ENCODE measurements around the gene OR52L1. TPM values are rescaled to one million over a fixed set of nuclear protein-coding genes. Genes with fewer than 3 reads are reported as not detected.

The OR52L1 gene
- not detected for total RNA-seq

DNA sequence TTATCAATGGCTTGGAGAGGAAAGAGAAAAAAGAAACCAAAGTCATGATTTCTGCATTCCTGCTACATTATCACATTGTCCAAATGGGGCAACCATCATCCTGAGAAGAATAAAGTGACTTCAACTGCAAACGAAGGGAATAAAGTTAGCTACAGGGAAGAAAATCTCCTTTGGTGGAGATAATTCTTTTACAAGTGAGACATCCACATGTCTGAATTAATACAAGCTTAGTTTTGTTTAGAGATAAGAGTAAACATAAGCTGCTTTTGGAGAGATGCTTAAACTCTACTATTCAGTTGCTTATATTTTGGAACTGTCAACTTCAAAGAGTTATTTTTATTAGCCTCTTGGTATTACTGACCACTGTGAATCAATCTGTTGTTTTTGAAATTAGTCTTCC is at the start of gene OR52L1:
TSS of gene OR52L1 (minus strand) at position 101 of the 400 bp plus-strand sequence. CDS start at position 46, 55 bp downstream.
- H3K4me1 Mint-ChIP-seq: no peaks in the 10 kb centered on the region
- H3K4me3 Mint-ChIP-seq: no peak within 1 kb of the TSS

DNA sequence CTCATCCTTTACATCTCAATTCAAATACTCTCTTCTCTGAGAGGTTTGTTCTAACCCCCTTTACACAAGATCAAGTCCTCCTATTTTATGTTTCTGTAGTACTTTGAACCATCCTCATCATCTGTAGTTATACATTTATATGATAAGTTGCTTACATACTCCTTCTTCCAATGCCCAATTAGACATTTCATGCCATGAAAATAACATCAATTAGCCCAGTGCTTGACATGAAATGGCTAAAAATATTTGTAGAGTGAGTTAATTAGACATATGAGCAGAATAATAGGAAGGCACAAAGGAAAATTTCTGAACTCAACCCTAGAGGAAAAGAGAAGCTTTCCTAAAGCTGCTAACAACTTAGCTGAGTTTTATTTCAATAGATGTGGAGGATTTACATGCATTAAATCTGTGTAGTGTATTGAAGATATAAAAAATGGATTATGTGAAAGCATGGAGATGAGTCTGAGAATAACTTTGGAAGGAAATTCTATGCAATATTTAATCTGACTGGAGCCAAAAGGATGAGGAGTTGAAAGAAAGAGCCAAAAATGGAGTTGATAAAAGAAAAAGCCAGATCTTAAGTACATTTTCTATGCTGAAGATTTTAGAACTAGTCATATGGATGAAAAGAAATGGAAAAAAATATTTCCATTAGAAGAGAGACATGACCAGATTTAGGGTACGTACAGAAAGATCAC is 44.1 kb upstream of the OR52L1 start, which contains the start of gene OR56A1:
TSS of gene OR56A1 (minus strand) at position 51 of the 698 bp plus-strand sequence. CDS start 3,066 bp downstream, outside the sequence.
- Mint-ChIP-seq H3K9me3 (no peaks in the 10 kb centered on the region), H3K36me3 (ENCODE audit: low read depth) (no peaks in the 10 kb centered on the region), H3K4me1 (no peaks in the 10 kb centered on the region), H3K4me3 (no peak within 1 kb of the TSS), H3K27me3 (peaks cover 7% of the 10 kb centered on the region), H3K27ac (no peak within 1 kb of the TSS)
- ChIA-PET CTCF (no interaction called here), POLR2A (no interaction called here)
- no peak for DNase-seq

More for the DNA sequence above, at the start of gene OR52L1:
- H3K27me3 Mint-ChIP-seq: peaks cover 9% of the 10 kb centered on the region
- no peaks in the 10 kb centered on the region for H3K36me3 Mint-ChIP-seq (ENCODE audit: low read depth)
- no peak for DNase-seq
- no peak within 1 kb of the TSS for H3K27ac Mint-ChIP-seq
- ChIA-PET CTCF (no interaction called here), POLR2A (no interaction called here)
- no peaks in the 10 kb centered on the region for H3K9me3 Mint-ChIP-seq

DNA sequence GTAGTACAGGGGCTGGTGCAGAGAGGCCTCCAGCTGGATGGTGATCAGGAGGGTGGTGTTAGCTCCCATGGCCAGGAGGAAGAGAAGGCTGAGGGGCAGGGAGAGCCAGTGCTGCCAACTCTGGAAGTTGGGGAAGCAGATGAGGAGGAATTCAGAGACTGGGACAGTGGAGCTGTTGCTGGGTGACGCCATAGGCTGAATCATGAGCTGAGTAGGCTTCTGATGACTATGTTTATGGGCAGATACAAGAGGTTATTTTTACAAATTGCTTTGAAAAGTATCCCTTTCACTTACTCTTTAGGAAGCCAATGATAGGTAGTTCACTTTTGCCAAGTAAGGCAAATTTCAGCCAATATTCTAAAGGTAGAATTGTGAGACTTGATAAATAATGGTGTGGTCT is 40.7 kb upstream of the OR52L1 start:
- POLR2A ChIA-PET: no interaction called here
- no peak for DNase-seq
- Mint-ChIP-seq H3K27me3 (peaks cover 9% of the 10 kb centered on the region), H3K4me3 (no peak overlapping the region), H3K4me1 (no peaks in the 10 kb centered on the region), H3K27ac (no peak overlapping the region), H3K36me3 (ENCODE audit: low read depth) (no peaks in the 10 kb centered on the region), H3K9me3 (no peaks in the 10 kb centered on the region)
- CTCF ChIA-PET: no interaction called here

DNA sequence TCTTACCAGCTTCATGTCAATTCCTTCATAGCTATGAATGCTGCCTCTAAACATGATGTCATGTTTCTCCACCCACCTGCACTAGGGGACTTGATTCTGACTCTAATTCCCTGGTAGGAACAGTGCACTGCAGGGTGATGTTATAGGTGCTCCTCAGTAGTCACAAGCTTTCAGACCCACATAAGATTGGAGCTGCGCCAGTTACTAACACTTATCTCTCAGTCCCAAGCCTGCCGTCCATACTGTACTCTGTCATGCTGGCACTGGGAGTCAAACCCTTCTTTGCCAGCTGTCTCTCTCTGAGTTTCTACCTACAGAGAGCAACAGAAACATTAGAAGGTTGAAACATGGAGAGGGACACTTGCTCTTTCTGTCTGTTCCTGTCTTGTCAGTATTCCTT is 38.3 kb upstream of the OR52L1 start:
- no peaks in the 10 kb centered on the region for H3K9me3 Mint-ChIP-seq
- no peak overlapping the region for H3K4me3 Mint-ChIP-seq
- no peak for DNase-seq
- no peaks in the 10 kb centered on the region for H3K4me1 Mint-ChIP-seq
- CTCF ChIA-PET: interaction anchor here (0.8 kb wide), 1 partner anchor 328 kb away, joined by 3 read pairs; no protein-coding TSS in a partner anchor
- H3K27me3 Mint-ChIP-seq: peaks cover 9% of the 10 kb centered on the region
- H3K36me3 Mint-ChIP-seq (ENCODE audit: low read depth): no peaks in the 10 kb centered on the region
- POLR2A ChIA-PET: no interaction called here
- no peak overlapping the region for H3K27ac Mint-ChIP-seq

DNA sequence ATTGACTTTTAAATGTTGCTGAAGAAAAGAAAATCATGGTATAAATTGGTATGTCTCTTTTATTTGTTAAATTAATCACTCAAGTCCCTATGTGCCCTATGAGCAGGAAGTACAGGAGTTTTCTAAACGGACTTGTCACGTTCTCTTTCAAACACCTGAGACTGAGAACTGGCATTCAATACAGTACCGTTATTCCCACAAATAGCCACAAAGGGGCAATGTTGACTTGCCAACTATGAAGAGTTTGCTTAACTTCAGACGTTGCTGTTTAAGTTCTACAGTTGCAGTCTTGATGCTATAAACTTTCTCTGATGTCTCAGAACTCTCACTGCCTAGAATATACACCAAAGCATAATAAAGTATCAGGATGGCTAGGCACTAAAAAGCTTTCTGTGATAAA is 36.2 kb upstream of the OR52L1 start:
- CTCF ChIA-PET: interaction anchor here (0.7 to 1.5 kb wide), 3 partner anchors 227 to 340 kb away, joined by 3 to 6 read pairs (median 4); no protein-coding TSS in a partner anchor
- Mint-ChIP-seq H3K9me3 (no peaks in the 10 kb centered on the region), H3K4me3 (no peak overlapping the region), H3K27me3 (peaks cover 16% of the 10 kb centered on the region), H3K4me1 (no peaks in the 10 kb centered on the region), H3K27ac (no peak overlapping the region), H3K36me3 (ENCODE audit: low read depth) (no peaks in the 10 kb centered on the region)
- no peak for DNase-seq
- POLR2A ChIA-PET: no interaction called here

DNA sequence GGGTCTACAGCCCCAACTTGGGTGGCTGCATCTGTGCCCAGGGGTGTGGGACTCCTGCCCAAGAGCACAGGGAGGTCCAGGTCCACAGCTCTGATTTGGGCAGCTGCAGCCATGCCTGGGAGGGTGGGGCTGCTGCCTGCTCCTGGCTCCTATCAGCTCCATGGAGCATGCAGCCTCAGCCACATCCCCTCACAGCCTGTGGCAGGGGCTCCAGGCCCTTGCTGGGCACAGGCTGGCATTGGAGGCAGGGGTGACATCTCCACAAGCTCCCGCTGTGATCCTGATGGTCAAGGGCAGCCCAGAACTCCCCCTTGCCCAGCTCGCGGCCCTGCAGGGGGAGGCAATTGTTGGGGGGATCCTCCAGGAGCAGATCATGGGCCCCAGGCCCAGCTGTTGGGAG is 26.3 kb upstream of the OR52L1 start:
- POLR2A ChIA-PET: no interaction called here

DNA sequence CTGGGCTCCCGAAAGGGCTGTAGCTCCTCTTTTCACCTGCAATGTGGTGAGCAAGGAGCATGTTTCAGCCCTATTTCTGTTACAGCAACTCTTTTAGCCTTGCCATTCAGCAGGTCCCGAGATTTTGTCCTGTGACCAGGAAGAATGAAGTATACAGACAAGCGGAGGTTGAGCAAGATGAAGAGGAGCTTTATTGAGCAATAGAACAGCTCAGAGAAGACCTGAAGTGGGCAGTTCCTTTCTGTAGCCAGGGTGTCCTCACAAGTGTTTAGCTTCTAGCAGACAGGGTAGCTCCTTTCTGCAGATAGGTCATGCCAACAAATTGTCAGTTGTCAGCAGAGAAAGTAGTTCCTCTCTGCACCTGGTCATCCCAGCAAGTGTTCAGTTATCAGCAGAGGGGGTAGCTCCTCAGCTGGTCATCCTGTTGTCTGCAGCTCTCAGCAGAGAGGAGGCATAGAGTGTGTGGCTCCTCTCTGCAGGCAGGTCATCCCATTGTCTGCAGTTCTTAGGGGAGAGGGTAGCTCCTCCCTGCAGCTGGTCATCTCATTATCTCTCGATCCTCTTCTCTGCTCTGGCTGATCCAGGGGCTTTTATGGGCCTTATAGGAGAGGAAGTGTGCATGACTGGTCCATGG is 25.4 kb upstream of the OR52L1 start:
- Mint-ChIP-seq H3K27me3 (peaks cover 9% of the 10 kb centered on the region), H3K36me3 (ENCODE audit: low read depth) (no peaks in the 10 kb centered on the region), H3K4me3 (no peak overlapping the region), H3K4me1 (no peaks in the 10 kb centered on the region), H3K9me3 (no peaks in the 10 kb centered on the region), H3K27ac (no peak overlapping the region)
- CTCF ChIA-PET: interaction anchor here (1.0 kb wide), 1 partner anchor 342 kb away, joined by 4 read pairs; no protein-coding TSS in a partner anchor
- DNase-seq: no peak
- POLR2A ChIA-PET: no interaction called here

More for the DNA sequence above, 26.3 kb upstream of the OR52L1 start:
- Mint-ChIP-seq H3K9me3 (no peaks in the 10 kb centered on the region), H3K4me3 (no peak overlapping the region), H3K27ac (no peak overlapping the region), H3K27me3 (peaks cover 9% of the 10 kb centered on the region), H3K36me3 (ENCODE audit: low read depth) (no peaks in the 10 kb centered on the region), H3K4me1 (no peaks in the 10 kb centered on the region)
- DNase-seq: no peak
- CTCF ChIA-PET: no interaction called here

DNA sequence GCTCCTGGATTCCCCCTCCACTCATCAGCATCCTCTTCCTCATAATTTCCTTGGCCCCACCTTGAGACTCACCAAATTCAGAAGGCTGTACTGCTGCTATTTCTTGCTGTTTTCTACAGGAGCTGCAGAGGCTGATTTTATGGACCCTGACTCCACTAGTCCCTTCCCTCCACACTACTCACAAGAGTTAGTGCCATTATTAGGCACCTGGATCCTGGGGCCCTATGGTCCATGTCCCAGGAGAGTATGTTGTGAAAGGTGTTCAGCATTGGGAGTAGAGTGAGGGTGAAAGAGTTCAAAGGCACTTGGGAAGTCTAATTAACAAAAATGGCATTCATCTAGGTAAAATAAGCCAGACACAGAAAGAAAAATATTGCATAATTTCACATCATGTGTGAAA is 20.1 kb upstream of the OR52L1 start, which contains the start of gene OR56A4:
TSS of gene OR56A4 (minus strand) at position 101 of the 400 bp plus-strand sequence. CDS start 3,954 bp downstream, outside the sequence.
- DNase-seq: no peak
- no peaks in the 10 kb centered on the region for H3K4me1 Mint-ChIP-seq
- H3K27me3 Mint-ChIP-seq: peaks cover 9% of the 10 kb centered on the region
- no peaks in the 10 kb centered on the region for H3K9me3 Mint-ChIP-seq
- H3K27ac Mint-ChIP-seq: no peak within 1 kb of the TSS
- H3K4me3 Mint-ChIP-seq: no peak within 1 kb of the TSS
- H3K36me3 Mint-ChIP-seq (ENCODE audit: low read depth): no peaks in the 10 kb centered on the region
- CTCF ChIA-PET: no interaction called here
- POLR2A ChIA-PET: no interaction called here

DNA sequence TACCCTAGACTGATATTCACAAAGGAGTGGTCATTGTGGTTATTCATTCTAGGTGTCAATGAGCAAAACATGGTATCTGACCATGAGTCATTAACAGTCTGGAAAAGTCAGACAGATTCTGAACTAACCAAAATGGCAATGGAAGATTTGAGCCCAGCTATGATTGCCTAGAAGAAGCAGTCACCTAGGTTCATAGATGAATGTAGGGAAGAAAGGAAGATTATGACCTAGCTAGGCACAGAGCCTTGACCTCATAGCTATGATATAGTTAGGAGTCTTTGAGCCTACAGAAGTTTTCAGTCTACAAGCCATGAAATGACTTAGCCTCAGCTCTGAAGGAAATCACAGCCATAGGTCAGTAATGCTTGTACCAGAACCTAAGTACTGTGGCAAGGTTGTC is 19.6 kb upstream of the OR52L1 start:
- no peak for DNase-seq
- Mint-ChIP-seq H3K4me3 (no peak overlapping the region), H3K27me3 (peaks cover 7% of the 10 kb centered on the region), H3K27ac (no peak overlapping the region), H3K9me3 (no peaks in the 10 kb centered on the region), H3K4me1 (no peaks in the 10 kb centered on the region), H3K36me3 (ENCODE audit: low read depth) (no peaks in the 10 kb centered on the region)
- POLR2A ChIA-PET: no interaction called here
- CTCF ChIA-PET: no interaction called here

DNA sequence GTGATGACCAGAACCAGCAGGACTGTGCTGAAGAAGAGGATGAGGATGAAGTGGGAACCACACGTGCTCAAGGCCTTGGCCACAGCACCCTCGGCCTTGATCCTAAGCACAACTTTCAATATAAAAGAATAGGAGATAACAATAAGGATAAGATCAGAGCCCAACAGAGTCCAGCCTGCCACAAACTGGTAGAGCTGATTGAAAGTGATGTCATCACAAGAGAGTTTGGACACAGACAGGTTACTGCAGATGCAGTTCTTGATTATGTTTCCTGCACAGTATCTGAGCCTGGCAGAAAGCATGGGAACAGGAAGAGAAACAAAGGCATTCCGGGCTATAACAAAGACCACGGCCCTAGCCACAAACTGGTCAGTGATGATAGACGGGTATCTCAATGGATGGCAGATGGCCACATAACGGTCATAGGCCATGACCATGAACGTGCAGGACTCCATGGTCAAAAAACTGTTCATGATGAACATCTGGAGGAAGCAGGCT is 15.5 kb upstream of the OR52L1 start:
- H3K27ac Mint-ChIP-seq: no peak overlapping the region
- no peaks in the 10 kb centered on the region for H3K27me3 Mint-ChIP-seq
- no peaks in the 10 kb centered on the region for H3K36me3 Mint-ChIP-seq (ENCODE audit: low read depth)

DNA sequence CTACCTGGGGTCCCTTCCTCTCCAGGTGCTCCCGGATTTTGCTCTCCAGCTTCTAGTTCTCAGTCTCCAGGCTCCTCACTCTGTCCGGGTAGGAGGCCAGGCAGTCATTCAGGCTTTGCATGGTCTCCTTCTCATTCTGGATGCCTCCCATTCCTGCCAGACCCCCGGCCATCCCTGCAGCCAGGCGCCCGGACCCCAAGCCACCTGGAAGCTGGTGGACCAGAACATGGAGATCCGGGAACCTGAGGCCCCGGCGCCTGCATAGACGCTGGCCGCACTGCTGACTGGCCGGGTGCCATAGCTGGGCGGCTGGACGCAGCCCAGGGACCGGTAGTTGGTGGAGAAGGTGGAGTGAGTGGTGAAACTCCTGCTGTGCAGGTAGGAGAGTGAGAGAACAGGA is 8.0 kb upstream of the OR52L1 start:
- H3K9me3 Mint-ChIP-seq: no peaks in the 10 kb centered on the region
- H3K4me1 Mint-ChIP-seq: no peaks in the 10 kb centered on the region
- H3K27ac Mint-ChIP-seq: no peak overlapping the region
- no peak for DNase-seq
- no peaks in the 10 kb centered on the region for H3K36me3 Mint-ChIP-seq (ENCODE audit: low read depth)
- H3K27me3 Mint-ChIP-seq: peaks cover 2% of the 10 kb centered on the region
- no peak overlapping the region for H3K4me3 Mint-ChIP-seq
- ChIA-PET POLR2A (no interaction called here), CTCF (interaction anchor here (1.1 kb wide), 1 partner anchor 368 kb away, joined by 3 read pairs; no protein-coding TSS in a partner anchor)

More for the DNA sequence above, 15.5 kb upstream of the OR52L1 start:
- Mint-ChIP-seq H3K4me1 (no peaks in the 10 kb centered on the region), H3K9me3 (no peaks in the 10 kb centered on the region), H3K4me3 (no peak overlapping the region)
- ChIA-PET CTCF (no interaction called here), POLR2A (no interaction called here)
- no peak for DNase-seq

DNA sequence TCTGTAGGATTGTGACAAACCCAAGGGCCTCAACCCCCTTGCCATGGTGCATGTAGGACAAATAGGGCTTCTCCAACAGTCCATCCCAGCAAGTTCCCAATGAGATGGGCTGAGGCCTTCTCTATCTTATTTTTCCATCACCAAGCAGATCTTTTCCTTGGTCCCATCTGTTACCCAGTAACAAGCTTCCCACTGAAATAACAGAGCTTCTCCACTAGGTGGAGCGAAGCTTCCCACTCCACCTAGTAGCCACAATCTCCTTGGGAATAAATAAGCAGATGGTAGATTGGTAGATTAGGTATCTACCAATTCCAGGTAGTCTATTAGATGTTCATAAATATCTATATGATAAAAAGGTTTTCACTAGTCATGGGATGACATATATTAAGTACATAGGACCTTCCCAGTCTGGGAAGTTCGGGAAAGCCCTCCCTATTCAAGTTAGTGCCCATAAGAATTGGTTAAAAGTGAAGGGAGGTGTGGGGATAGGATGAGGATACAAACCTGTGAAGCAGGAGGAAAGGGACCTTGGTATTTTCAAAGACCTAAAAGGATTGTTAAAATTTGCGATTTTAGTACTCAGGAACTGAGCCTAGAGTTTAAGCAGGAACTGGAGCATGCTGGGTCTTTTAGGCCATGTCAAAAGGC is 5.9 kb upstream of the OR52L1 start:
- no peaks in the 10 kb centered on the region for H3K36me3 Mint-ChIP-seq (ENCODE audit: low read depth)
- no peaks in the 10 kb centered on the region for H3K9me3 Mint-ChIP-seq
- H3K4me1 Mint-ChIP-seq: no peaks in the 10 kb centered on the region
- H3K4me3 Mint-ChIP-seq: no peak overlapping the region
- CTCF ChIA-PET: interaction anchor here (1.3 to 1.7 kb wide), 3 partner anchors 324 to 370 kb away, joined by 3 to 6 read pairs (median 4); no protein-coding TSS in a partner anchor
- no peak for DNase-seq
- no peak overlapping the region for H3K27ac Mint-ChIP-seq
- H3K27me3 Mint-ChIP-seq: peaks cover 7% of the 10 kb centered on the region
- POLR2A ChIA-PET: no interaction called here

DNA sequence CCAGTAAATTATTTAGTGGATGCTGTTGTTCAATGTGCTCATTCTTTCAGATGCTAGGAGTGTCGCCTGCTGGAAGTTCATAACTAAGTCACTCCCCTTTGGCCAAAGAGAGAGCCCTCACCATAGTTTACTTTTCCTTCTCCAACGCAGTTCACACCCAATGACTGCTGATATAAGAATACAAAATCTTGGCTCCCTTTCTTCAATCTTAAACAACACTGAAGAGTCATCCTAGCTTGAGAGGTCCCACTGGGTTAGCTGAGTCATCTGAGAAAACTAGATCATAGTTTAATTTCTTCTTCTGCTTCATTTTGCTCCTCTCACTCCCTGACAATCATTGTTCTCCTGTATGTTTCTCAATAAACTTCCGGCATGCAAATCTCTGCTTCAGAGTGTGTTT is 5.4 kb upstream of the OR52L1 start:
- H3K4me3 Mint-ChIP-seq: no peak overlapping the region
- H3K36me3 Mint-ChIP-seq (ENCODE audit: low read depth): no peaks in the 10 kb centered on the region
- ChIA-PET CTCF (interaction anchor here (1.3 to 1.7 kb wide), 3 partner anchors 325 to 371 kb away, joined by 3 to 6 read pairs (median 4); no protein-coding TSS in a partner anchor), POLR2A (no interaction called here)
- no peak for DNase-seq
- H3K27me3 Mint-ChIP-seq: peaks cover 9% of the 10 kb centered on the region
- H3K9me3 Mint-ChIP-seq: no peaks in the 10 kb centered on the region
- H3K27ac Mint-ChIP-seq: no peak overlapping the region
- H3K4me1 Mint-ChIP-seq: no peaks in the 10 kb centered on the region

Data from activated CD4-positive, alpha-beta memory T cell treated with anti-CD3 and anti-CD28 coated beads, Interleukin-2, amount 10 ng/mL, durations not matched to agents 7 days and 5 days (primary cell).